Limb (tissue), 2 donors: ENCODE data around the gene ATG4A.

ENCODE experiments used
- DNase-seq, 2 donors: peaks; one replicate each; pipeline ENCODE4 v3.0.0-alpha.2; 2016; ENCODE audit errors: extremely low spot score in 2 of 2

ATG4A gene

GRCh38 chrX:108168961-108169740 is 77.6 kb downstream of the ATG4A start:
- no peak for DNase-seq

- no peak for DNase-seq
Observed at GRCh38 chrX:108169768-108170167, 78.2 kb downstream of the ATG4A start.

GRCh38 chrX:108171671-108172070 is 80.1 kb downstream of the ATG4A start:
- DNase-seq = no peak

- DNase-seq = no peak
Observed at GRCh38 chrX:108173874-108174273, 82.3 kb downstream of the ATG4A start.

GRCh38 chrX:108177351-108178142 is 86.0 kb downstream of the ATG4A start:
- no peak for DNase-seq

GRCh38 chrX:108178143-108178498 is 86.5 kb downstream of the ATG4A start:
- DNase-seq = peak in 1 of 2 donors; percentile 31

GRCh38 chrX:108186811-108187210 is 95.2 kb downstream of the ATG4A start:
- DNase-seq = no peak

GRCh38 chrX:108198420-108198819 is 106.8 kb downstream of the ATG4A start:
- no peak for DNase-seq

GRCh38 chrX:108199041-108199440 is 107.5 kb downstream of the ATG4A start:
- DNase-seq = no peak

GRCh38 chrX:108199691-108200090 is 108.1 kb downstream of the ATG4A start:
- DNase-seq = peak in 1 of 2 donors; percentile 31

GRCh38 chrX:108203540-108203939 is 112.0 kb downstream of the ATG4A start:
- no peak for DNase-seq
